NCI-H82 treated with DMSO at 0.1 percent for 48 hours (cell line): ENCODE data around the gene SLC18A3.

Source experiments
- DNase-seq: peaks from one replicate; lab custom pipeline; 2025; ENCODE audit not compliant: unreplicated experiment; lab: John Stamatoyannopoulos, UW

Gene SLC18A3

DNA sequence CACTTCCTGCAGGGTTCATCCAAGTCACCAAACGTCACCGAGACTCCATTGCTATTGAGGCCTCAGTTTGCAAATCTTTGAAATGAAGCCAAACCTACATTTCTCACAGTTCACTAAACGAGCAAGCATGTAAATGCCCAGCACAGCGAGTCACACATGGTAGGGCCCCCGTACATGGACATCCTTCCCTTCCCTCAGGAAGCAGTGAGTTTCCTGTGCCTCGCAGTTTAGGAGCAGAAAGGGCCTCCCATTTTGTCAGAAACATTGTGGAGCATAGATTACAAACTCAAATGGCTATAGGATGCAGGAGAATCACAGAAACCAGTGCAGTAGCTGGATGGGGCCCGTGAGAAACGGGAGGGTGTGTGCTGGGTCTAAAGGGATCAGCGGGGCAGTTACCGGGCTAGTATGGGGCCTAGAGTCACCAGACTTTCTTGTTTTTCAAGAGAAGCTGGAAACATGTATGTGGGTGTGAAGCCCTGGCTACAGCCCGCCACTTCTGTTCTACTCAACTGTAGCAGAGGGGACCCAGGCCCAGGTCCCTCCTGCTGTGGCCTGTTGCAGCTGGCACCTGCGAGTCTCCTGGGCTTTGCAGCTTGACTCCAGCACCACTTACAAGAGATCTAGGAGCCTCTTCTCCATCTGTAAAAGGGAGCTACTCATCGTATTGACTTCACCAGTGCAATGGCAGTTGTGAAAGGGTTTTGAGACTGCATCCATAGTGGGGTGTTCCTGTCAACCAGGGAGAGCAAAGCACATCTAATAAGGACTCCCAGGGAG, 14.2 kb upstream of the SLC18A3 start:
- DNase-seq, result no peak

DNA sequence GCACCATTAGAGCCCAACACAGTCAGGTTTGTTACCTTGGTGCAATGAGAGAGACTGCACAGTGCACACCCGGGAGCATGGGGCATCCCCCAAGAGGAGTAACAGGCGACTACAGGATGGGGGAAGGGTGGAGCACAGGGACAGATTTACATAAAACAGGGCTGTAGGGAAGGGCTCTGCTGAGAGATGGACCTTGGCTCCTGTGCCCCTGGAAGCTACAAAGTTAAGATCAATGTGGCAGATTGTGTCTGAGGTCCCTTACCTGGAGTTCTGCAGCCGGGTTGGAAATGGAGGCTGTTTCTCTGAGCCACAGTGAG, 13.7 kb upstream of the SLC18A3 start:
- no peak for DNase-seq

DNA sequence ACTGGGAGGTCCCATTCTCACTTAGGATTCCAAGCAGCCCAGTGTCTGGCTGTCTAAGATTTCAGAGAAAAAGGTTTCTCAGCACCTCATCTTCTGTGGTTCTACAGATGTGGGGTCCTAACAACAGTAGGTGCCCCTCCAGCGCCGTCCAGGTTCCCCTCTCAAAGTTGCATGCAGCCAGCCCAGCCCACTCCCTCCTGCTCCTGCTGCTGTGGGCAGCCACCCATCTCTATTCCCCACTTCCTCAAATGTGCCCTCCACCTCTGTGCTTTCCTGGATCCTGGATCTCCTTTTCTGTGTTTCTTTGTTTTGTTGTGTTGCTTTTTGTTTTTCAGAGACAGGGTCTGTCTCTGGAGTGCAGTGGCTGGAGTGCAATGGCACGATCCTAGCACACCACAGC, 13.3 kb upstream of the SLC18A3 start:
- no peak for DNase-seq

DNA sequence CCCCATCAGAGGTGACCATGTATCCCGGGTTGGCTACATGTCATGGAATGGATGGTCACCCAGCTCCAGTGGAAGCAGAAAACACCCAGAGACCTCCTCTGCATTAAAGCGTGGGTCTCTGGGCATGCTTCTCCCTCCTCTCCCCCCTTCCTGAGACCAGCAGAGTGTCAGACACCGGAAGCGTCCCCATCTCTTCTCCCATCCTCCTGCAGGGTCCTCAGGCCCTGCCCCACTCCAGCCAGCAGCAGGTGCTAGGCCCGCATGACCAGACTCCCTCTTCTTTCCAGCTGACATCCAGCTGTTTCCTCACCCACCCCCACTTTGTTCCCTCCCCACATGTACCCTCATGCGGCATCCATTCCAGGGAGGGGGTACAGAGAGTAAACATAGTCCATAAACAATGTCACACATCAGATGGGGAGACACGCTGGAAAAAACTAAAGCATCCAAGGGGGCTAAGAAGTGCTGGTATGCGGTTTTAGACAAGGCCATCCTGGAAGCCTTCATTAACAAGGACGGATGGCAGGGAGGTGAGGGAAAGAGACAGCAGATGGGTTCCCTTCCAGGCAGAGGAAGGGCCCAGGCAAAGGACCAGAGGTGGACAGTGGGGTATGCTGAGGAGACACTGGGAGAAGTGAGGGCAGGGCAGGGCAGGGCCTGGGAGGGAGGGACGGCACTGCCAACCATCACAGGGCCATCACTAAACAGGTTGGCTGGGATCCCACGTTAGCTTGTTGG, 12.5 kb upstream of the SLC18A3 start:
- no peak for DNase-seq

DNA sequence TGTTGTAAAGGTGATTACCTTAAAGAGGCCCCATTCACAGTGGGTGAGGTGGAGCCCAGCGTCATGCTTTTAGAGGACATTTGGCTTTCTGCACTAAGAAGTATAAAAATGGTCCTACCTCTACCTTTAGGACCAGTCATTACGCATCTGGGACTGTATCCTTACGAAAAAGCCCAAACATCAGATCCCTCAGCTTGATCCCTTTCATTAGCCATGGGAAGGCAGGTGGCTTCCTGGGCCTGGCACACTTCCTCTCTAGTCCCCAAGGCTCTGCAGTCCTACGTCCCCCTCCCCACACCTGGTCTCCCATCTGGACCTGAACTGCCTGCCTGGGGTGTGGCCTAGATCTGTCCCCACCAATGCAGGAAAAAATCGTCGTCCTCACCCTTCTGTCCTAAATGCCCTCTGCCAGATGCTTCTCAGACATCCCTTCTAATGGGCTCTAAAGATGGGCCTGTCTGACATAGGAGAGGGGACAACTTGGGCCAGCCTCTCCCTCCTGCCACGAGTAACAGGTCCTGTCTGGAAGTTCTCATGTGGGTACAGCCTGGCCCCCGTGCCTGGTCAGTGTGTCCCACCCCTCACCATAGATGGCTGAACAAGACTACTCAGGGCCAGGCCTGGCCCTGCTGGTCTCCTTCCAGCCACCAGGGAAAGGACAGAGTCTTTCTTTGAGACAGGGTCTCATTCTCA, 11.8 kb upstream of the SLC18A3 start:
- no peak for DNase-seq

DNA sequence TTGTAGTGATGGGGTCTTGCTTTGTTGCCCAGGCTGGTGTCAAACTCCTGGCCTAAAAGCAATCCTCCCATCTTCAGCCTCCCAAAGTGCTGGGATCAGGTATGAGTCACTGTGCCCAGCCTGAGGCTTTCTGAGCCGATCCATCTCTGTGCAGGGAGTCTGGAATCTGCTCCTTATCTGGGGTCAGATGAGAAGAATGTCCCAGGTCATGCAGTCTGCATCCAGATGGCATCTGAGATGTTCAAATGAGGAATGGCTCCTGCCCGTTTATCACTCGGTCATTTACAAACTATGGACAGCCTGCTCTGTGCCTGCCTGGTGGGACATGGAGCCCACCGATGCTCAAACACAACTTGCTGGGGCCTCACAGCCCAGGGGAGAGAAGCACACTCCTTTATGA, 11.1 kb upstream of the SLC18A3 start:
- no peak for DNase-seq

DNA sequence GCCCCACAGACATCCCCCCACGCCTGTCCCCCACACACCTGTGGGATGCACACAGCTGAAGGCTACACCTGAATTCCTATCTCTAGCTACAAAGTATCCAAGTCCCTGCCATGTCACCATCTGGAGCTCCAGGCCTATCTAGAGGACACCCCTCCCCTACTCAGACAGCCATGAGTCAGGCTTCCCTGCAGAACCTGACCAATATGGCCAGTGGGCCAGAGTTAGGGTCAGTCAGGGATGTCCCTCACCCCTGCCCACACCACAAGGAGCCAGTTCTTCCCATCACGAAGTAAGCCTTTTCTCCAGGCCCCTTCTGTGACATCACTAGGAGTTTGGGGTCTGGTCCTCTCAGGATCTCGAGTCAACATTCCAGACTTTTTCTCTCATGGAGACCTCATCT, 10.6 kb upstream of the SLC18A3 start:
- DNase-seq, result no peak

DNA sequence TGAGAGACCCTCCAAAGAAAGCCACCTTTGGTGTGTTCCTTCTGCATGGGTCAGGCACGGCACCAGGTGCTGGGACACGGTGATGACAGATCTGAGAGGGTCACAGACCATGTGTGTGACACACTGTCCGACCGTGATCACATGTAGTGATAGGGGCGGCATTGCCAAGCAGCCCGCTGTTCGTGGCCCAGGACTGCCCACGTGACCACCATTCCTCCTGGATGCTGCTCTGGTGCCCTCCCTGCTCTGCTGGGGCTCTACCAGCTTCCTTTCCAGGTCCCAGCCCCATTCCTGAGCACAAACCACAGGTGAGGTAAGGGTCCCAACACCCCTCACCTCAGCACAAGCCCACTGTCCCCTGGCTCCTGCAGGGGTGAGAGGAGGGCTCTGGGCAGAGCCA, 10.1 kb upstream of the SLC18A3 start:
- no peak for DNase-seq

DNA sequence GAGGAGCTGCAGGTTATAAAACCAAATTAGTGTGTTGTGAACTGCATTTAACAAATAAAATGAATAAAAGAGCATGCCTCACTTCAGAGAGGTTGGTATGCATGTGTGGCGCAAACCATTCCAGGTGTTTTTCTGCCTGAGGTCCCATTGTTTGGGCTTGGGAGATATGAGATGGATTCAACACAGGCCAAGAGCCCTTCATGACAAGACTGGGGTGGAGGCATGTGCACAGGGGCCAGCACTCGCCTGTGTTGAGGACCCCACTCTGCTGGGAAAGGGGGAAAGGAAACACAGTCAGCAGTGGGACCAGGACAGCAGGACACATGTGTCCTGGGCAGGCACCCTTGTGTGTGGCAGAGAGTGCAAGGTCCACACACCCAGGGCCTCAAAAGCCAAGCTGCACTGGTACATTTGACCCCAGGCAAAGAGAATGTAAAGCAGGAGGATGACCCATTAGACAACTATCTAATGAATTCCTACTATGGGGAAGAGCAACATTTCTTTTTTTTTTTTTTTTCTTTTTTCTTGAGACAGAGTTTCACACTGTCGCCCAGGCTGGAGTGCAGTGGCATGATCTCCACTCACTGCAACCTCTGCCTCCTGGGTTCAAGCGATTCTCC, 9.2 kb upstream of the SLC18A3 start:
- DNase-seq, result no peak

DNA sequence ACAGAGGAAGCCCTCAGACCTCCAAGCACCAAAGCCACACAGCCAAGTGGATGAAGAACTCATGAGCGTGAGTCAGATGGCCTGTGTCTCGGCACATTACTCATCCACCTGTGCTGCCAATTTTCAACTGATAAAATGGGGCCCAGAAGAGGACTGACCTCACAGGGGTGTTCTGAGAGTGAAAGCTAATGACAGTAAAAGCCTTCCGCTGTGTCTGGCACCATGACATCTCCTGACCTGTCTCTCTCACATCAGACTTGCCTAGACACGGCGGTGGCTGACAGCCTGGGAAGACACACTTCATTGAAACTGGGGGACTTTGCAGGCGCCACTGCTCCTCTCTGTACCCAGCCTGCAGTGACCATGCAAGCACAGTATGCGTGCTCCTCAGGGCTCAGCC, 8.3 kb upstream of the SLC18A3 start:
- no peak for DNase-seq

DNA sequence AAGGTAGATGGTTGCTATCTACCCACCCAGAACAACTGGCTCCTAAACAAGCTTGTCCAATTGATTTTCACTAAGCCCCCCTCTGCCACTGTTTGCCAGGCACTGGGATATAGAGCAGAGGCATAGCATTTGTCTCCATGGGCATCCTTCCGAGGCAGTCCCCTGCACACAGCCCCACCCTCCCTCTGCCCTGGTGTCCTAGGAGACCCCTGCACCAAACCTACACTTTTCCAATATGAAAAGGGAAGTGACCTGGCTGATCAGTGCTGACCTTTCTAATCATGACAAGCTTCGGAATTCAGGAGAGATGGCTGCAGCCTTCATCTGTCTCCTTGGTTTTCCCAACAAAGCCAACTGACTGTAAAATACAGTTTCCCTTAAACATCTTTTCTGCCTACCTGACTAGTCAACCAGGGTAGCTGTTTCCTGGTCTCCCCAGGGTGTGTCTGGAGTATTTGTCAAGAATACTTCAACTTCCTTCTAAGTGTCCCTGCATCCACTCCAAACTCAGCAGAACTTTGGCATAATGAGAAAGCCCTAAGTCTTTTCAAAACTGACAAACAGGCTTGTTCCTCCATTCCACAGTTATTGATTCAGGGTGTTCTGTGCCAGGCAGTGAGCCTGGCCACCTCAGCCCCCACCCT, 7.6 kb upstream of the SLC18A3 start:
- no peak for DNase-seq

DNA sequence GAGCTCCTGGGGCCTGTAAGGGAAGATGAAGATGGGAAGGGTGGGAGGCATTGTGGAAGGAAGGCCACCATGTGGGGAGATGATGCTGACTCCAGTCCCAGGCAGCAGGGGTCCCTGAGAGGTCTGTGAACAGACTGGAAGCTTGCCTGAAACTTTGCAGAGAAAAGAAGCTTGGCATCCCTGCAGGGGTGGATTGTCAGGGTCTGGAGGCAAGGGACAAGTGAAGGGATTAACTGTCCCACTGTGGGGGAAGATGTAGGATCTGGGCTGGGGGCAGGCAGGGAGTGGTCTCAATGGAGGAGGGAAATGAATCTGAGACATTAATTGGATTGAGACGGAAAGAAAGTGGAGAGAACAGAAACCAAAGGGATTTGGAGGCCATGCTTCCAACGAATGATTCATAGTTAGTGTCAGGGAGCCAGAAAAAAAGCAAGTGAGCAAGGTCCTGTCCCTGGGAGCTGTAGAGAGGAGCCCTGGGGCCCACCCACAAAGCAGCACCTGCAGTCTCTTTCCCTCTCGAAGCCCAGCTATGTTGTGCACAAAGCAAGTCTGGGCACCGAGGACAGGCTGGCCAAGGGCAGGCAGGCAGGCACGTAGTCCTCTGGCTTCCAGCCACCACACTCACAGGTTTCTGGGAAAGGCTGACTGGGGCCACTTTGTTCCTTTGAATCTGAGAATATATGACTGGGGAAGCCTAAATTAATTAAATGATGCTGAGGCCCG, 4.7 kb upstream of the SLC18A3 start:
- DNase-seq, result peak; percentile 61

DNA sequence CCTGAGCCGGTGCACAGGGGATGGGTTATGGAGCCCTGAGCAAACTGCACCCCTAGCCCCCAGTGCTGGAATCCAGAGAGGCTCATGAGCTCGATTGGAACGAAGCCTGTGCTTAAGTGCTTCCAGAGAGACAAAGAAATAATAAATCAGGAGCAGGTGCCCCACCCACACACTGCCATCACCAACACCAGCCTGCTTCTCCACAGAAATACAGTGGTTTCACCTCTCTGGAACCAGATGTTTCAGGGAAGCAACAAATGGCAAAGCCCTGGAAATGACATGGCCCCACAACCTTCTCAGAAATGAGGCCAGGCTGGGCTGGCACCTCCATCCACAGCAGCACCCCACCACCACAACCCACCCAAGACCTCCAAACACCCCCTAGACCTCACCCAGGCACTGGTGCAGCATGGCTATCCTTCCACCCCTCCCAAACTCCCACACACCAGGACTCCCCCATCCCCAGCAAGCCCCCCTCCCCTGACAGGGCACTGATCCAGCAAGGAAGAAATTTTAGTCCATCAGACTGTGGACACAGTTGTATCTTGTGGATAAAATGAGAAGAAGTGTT, 4.1 kb upstream of the SLC18A3 start:
- DNase-seq, result no peak

DNA sequence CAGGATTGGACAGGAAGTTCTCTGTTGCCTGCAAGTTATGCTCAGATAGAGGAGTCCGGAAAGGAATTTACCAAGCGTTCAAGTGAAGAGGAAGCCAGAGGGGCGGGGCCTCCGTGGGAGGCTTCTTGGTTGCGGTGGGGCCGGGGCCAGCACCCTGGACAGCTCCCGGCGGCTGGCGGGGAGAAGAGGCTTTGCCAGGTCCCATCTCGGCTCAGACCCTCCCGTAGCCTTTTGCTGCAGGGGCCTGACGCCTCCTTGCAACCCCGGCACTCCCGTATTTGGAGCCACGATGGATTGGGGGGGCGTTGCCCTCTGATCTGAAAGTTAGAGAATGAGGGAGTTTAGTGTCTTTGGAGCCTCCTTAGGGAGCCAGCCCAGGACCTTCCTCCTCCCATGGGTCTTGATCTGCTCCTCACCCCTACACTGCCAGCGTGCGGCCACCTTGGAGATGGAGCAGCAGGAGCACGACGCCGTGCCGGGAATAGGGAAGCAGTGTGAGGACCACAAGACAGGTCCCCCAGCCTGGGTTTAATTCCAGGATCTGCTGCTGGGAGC, 3.1 kb upstream of the SLC18A3 start:
- DNase-seq, result no peak

DNA sequence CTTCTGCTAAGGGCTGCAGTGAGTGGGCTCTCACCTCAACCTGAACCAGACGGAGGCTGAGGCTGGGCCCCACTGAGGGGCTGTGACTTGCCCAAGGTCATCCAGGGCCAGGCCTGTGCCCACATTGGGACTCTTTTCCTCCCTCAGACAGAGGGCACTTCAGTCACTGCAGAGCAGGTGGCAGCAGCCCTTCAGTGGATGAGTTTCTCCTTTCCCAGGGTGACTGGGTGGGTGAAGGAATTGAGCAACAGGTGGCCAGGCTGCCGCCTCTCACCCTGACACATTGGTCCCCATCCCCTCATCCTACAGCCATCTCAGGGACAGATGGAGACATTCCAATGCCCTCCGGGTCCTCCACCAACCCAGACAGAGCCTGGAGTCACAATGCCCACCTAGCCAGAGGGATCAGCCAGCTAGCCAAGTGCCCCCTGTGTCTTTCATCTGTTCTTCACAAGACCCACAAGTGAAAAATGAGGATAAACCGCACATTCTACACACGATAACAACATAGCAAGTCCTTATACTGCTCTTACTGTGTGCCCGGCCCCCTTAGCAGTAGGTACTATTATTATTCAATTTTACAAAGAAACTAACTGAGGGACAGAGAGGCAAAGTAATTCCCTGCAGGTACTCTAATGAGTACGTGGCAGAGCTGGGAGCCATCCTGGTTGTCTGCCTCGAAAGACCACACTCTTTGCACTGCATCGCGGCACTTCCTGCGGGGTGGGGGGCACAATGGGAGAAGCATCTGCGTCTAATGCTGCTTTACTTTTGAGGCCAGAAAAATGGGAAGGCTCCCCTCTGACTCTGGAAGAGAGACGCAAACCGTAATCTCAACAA, 1.7 kb upstream of the SLC18A3 start:
- DNase-seq, result no peak

DNA sequence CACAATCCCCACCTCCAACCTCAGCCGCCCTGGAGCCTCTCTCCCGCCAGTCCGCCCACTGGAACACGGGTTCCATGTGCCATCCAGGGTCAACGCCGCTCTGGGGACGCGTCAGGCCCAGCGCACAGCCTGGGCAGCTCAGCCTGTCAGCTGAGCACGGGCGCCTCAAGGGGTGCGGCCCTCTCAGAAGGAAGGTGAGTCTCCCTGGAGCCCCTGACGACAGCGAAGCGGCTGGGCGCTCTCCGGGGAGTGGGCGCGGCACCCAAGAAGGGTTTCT, 1.2 kb upstream of the SLC18A3 start:
- no peak for DNase-seq

DNA sequence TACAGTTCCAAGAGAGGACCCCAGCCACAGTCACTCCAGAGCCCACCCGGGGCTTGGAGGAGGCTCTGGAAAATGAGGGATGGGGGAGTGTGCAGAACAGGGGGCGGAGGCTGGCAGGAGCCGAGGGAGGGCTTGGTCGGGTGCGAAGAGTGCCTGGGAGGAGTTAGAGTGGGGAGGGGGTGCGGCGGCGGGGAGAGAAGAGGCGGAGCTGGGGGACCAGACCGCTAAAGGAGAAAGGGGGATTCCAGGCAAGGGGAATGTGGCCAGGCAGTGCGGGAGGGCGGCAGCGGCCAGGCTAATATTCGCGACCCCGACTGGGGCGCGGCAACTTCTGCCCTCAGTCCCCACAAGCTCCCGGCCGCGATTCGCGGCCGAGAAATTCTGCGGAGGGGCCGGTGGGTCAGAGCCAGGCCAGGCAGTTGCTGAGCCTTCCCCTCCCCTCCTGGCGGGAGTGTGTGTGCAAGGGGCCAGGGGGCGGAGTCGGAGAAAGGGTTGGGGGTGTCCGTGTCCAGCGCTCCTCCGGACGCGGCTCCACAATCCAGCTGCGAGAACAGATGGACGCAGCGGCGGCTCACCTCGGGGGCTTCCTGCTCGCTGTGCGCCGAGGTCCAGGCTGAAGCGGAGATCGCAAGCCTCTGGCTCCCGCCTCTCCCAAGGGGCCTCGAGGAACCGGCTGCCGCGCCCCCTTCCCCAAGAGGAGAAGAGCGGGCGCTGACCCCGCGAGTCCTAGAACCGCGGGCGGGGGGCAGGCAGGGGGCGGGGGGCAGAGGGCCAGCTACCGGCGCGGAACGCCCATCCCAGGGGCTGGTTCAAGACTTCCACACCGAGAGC, 612 bp upstream of the SLC18A3 start:
- peak; percentile 17 for DNase-seq

DNA sequence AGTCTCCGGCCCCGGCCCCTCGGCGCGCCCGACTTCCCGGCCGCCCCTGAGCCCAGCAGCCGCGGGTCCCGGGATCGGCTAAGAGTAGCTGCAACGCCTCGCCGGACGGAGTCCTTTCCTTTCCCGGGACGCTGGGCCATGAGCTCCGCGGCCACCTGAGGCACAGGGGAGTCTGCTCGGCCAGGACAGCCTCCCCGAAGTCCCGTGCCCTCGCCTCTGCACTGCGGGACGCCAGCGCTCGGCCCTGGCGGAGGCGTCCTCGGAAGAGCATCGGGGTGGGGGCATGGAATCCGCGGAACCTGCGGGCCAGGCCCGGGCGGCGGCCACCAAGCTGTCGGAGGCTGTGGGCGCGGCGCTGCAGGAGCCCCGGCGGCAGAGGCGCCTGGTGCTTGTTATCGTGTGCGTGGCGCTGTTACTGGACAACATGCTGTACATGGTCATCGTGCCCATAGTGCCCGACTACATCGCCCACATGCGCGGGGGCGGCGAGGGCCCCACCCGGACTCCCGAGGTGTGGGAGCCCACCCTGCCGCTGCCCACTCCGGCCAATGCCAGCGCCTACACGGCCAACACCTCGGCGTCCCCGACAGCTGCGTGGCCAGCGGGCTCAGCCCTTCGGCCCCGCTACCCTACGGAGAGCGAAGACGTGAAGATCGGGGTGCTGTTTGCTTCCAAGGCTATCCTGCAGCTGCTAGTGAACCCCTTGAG, 502 bp downstream of the SLC18A3 start:
- DNase-seq, result no peak
